NCI-H1105 treated with DMSO at 0.1 percent for 48 hours (cell line): ENCODE measurements around the gene KMT2C.
A peak's percentile ranks its signal among the peaks of the same experiment; 100 is the strongest.
"Not testable (repeated sequence)": the region's sequence is repeated elsewhere in the genome, so short reads cannot be mapped to it uniquely, and the experiment has no call there.

Experiments used
- DNase-seq: peaks from one replicate; lab custom pipeline; 2025; lab: John Stamatoyannopoulos, UW

The KMT2C gene

DNA sequence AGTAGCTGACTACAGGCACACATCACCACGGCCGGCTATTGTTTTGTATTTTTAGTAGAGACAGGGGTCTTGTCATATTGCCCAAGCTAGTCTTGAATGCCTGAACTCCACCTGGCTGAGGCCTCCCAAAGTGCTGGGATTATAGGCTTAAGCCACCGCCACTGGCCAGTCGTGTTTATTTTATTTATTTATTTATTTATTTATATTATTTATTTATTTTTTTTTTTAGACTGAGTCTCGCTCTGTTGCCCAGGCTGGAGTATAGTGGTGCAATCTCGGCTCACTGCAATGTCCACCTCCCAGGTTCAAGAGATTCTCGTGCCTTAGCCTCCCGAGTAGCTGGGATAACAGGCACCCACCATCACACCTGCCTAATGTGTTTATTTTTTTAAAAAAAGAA, 6.0 kb upstream of the KMT2C start:
- not testable (repeated sequence) for DNase-seq

DNA sequence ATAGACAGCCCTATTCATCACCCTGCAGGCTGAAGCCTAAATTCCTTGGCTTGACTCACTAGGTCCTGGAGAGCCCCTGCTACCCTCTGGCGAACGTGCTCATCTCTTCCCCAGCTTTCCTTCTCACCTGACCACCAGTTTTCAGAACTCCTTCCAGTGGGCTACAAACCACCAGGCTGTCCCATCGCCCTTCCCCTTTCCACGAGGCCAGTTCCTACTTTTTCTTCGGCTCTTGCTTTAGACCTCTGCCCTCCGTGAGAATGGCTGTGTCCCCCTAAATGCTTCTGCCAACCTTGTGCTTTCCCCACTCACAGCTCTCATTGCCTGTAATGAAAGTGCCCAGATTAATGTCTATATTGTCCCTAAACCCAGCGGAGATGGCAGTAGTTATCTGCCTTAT, 5.4 kb upstream of the KMT2C start:
- DNase-seq, result not testable (repeated sequence)

DNA sequence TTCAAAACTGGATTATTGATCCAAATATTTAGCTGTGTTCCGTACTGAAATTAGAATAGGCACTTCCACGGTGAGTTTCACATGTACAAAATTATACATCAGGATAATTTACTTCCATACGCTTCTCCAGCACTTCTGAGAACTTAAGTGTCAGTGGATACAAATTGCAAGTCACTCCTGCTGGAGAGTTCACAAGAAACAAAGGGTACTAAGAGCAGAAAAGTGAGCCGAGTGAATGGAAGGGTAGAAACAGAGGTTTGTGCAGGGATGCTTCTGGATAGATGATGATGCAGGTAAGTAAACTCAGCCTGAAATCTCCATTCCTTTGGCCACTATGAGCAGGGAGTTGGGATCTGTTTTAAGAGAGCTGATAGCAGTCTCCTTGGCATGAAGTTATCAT, 2.2 kb upstream of the KMT2C start:
- not testable (repeated sequence) for DNase-seq

DNA sequence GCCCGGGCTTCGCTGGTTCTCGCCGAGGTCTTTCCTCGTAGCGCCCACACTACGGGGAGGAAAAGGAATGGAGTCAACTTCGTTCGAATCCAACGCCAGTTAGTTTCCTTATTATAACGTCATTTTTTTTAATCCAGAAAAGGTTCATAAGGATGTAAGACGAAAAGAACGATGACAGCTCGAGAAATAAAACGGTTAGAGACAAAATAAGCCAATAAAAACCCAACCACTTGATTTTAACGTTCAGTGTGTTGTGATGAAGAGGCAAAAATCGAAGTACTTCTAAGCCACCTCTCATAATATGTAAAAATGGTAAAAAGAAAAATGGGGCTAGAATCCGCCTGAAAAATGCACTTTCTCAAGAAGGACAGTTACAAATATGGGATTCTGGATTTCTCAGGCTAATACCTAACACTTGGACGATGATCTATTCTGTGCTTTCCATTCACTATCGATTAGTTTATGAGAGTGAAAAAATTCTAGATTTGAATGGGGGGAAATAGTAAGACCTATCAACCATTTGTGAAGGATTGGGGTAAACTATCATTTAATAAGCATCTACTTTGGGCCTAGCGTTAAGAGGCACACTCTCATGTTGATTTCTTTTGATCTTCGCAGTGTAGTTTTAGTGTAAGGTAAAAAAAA, 1.2 kb upstream of the KMT2C start:
- not testable (repeated sequence) for DNase-seq

DNA sequence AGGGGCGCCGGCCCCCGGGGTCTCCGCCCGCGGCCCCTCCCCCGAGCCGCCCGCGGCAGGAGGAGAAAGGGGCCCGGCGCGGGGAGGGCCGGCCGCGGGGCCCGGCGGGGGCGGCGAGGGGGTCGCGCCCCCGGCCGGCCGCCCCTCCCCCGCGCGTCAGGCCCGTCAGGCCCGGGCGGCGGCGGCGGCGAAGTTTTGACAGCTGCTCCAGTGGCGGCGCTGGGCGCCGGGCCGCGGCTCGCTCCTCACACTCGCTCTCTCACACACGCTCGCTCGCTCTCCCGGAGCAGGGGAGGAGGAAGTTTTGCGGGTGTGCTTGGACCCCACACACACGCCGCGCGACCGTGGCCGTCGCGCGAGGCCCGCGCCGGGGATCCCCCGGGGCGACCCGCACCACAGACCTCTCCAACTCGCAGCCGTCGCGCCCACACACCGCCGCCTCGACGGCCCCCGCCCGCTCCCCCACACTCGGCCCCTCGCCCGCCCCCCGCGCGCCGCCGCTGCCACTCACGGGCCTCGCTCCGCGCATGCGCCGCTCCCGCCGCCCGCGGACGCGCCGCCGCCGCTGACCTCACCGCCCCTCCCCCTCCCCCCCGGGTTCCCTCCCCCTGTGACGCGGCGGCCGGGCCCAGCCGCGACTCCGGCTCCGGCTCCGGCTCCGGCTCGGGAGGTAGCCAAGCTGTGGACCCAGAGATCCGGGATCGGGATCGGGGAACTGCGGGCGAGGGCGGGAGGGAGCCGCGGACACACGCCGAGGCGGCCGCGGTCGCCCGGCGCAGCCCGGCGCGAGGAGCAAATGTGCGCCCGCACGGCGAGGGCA, 518 bp upstream of the KMT2C start:
- peak; percentile 82 for DNase-seq

DNA sequence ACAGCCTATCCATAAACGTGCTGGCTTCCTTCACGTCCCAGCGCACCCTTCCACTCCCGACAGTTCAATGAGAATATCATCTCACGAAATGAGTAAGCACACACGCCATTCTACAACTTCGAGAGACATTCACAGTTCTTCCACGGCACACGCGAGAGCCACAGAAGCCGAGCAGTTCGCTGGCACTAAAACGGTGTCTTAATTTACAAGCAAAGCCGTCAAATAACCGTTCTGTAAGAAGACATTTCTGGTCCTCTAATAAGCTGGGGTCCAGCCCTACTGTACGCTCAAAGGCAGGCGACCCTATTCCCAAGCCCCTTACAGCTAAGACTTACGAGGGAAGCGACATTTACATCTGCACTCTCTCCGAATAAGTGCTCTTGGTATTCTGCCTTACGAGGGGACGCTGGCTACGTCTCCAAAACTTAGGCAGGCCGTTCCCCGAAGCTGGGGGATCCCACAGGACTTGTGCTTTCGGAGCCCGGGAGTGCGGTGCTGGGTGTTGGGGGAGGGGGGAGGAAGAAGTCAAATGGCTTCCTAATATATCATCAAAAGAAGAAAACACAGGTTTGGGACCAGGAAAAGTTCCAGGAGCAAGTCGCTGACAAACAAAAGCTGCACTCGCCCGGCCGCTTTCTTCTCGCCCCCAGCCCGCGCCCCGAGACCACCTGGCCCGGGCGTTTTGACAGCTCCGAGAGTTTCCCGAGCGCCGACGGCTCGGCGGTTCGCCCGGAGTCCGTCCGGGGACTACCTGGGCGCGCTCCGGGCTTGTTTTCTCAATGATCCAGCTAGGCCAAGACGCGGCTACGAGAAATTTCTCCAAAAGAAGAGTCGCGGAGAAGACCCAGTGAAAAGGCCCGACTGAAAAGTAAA, 1.1 kb downstream of the KMT2C start:
- DNase-seq, result not testable (repeated sequence)

DNA sequence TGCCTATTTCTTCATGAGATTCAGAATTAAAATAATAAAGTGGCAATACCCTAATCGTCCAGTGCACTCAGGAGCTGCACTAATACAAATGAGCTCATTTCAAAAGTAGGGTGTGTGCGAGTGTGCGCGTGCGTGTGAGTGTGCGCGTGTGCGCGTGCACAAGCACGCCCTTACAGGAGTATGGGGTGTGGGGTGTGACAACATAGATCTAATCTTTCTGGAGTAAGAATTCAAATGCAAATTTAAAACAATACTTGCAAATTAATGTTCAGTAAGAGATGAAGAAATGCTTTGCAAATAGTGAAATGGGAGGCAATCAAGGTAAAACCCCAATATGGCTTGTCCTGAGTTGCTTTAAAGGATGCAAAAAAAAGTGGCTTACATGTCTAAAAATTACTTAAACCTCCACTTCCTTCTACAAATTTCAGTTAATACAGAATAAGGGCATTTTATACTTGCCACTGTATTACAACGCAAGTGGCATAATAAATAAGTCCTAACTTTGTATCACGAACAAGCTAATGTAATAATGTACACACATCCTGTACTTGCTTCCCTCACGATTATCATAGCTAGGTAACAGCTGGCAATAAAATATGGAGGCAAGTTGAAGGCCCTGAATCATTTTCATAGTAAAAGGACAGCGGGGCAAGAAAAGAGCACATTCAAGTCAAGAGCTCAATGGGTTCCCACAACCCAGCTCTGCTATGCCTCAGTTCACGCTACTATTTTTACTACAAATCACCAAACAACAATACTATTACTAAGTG, 1.9 kb downstream of the KMT2C start:
- not testable (repeated sequence) for DNase-seq

DNA sequence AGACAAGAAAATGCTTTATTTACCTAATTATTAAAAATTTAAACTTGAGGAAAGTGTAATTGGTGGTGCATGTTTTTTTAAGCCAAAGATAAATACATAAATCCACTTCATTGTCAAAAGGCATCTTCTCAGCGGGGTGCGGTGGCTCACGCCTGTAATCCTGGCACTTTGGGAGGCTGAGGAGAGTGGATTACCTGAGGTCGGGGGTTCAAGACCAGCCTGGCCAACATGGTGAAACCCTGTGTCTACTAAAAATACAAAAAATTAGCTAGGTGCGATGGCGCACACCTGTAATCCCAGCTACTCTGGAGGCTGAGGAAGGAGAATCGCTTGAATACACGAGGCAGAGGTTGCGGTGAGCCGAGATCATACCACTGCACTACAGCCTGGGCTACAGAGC, 3.1 kb downstream of the KMT2C start:
- DNase-seq, result not testable (repeated sequence)

DNA sequence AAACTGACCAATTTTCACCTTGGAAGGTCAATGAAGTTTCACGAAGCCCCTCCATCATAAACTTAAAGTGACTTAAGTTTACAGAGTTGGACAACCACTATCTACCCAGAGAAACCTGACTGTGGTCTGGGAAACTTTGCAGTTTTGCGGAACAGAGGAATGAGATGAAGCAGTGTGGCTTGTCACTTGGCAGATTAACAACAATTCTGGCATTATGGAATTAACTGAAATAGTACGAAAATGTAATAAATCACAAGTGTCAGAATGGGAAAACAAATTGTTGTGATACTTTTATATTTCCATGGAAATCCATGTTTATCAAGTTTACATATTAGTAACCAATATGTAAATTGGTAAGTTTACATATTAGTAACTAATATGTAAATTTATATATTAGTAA, 4.9 kb downstream of the KMT2C start:
- no peak for DNase-seq

DNA sequence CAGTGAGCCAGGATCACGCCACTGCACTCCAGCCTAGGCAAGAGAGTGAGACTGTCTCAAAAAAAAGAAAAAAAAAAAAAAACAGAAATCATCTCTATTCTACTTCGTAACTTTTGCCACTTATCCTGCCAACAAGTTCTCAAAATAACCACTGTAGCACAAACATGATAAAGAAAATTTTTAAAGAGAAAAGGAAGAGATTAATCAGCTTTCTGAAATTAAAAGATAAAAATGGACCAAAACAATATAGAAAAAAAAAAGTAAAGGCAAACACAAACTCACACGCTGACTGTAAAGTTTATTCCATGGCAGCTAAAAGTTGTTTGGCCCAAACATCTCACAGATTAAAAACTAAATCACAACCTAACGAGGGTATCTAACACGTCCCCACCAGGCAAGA, 5.7 kb downstream of the KMT2C start:
- not testable (repeated sequence) for DNase-seq

DNA sequence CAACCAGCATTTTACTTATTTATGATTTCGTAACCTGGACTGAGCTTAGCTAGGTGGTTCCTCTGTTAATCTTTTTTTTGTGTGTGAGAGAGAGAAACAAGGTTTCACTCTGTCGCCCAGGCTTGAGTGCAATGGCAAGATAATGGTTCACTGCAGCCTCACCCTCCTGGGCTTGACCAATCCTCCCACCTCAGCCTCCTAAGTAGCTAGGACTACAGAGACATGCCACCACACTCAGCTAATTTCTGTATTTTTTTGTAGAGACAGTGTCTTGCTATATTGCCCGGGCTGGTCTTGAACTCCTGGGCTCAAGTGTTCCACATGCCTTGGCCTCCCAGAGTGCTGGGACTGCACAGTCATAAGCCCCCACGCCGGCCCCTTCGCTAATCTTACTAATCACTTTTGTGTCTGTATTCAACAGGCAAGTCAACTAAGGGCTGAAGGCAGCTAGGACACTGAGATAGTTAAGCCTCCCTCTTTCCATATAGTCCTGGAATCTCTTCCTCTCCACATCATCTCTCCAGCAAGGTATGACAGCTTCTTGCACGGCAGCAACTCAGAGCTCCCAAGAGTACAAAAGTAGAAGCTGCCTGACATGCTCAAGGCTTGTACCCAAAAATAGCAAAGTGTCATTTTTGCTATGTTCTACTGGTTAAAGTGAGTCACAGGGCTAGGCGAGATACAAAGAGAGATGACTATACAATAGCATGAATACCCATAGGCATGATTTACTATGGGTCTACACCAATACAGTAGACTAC, 11.3 kb downstream of the KMT2C start:
- DNase-seq, result no peak

DNA sequence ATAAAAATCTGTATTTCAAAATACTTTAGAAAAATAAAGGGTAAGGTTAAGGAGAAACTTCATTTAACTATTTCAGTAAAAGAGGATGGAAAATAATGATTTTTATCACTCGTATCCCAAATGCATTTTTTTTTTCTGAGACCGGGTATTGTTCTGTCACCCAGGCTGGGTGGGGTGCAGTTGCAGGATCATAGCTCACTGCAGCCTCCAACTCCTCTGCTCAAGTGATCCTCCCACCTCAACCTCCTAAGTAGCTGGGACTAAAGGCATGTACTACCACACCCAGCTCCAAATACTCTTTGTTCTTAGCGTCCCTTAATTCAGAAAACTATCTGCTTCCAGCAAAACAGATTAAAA, 11.8 kb downstream of the KMT2C start:
- DNase-seq, result no peak

DNA sequence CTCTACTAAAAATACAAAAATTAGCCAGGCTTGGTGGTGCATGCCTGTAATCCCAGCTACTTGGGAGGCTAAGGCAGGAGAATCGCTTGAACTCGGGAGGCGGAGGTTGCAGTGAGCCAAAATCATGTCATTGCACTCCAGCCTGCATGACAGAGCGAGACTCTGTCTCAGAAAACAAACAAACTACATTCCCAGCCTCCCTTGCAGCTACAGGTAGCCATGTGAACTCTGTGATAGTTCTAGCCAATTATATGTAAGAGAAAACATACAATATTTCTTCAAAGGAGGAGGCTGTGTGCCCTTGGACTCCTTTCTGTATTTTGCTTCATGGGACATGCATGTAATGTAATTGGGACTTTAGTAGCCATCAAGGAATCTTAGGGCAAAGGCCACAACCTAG, 12.6 kb downstream of the KMT2C start:
- DNase-seq, result not testable (repeated sequence)

DNA sequence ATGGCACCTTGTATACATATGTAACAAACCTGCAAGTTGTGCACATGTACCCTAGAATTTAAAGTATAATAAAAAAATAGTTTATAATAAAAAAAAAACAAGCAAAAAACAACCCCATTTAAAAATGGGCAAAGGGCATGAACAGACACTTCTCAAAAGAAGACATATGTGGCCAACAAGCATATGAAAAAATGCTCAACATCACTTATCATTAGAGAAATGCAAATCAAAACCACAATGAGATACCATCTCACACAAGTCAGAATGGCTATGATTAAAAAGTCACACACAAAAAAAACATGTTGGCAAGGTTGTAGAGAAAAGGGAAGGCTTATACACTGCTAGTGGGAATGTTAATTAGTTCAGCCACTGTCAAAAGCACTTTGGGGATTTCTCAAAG, 14.9 kb downstream of the KMT2C start:
- DNase-seq, result not testable (repeated sequence)

DNA sequence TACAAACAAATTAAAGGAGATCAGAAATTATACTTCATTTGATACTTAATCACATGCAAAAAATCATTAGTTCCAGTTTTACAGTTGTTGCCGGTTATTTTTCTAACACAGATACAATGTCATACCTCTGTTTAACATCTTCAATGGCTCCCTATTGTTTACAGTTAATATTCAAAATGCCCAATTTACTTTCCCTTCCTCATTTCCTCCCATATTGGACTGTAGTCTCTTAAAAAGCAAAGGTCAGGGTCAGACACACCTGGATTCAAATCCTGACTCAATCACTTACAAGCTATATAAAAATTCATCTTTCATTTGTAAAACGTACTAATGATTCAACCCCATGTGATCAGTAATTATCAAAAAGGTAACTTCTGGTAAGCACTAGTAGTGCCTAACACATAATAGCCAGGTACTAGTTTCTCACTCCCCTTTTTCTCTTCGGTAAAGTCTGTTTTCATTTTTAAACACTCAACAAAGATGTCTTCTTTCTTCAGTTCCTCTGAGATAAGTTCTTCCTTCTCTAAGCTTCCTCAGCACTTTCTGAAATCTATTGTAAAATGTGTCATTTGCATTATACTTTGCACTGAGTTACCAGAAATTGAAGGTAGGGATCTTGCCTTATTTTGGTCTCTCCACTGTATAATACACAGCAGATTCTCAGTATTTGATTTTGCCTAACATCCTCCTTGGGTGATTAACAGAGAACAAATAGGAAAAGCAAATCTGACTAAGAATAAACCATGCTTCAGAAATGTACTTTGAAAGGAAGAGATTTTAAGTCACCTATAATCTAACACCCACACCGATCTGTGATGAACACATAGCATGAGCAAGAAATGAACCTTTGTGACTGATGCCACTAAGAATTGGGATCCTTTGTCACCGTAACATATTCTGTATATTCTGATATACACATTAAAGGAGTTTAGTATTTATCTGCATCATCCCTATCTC, 16.1 kb downstream of the KMT2C start:
- no peak for DNase-seq

DNA sequence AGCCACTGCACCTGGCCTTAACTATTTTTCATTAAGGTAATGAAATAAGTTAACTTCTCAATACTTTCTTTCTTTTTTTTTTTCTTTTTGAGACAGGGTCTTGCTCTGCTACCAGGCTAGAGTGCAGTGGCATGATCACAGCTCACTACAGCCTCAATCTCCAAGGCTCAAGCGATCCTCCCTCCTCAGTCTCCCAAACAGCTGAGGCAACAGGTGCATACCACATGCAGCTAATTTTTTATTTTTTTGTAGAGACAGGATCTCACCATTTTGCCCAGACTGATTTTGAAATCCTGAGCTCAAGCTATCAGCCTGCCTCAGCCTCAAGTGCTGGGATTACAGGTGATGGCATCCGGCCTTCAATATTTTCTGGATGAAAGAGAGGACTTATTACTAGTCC, 21.0 kb downstream of the KMT2C start:
- no peak for DNase-seq

DNA sequence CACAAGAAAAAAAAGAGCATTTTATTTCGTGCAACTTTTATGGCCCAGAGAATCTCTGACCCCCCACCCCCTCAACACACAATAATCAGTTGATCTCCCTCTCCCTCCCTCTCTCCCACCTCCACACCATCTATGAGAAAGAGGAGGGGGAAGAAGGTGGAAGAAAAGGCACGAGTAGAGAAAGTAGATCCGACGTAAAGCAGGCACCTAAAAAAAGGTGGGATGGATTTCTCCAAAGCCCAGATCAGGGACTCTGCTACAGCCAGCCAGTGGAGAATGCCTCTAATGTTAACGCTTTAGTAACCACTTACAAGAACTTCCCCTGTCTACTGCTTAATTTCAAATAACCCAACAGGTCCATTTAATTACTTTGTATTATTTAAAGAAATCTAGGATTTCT, 24.4 kb downstream of the KMT2C start:
- DNase-seq, result no peak

DNA sequence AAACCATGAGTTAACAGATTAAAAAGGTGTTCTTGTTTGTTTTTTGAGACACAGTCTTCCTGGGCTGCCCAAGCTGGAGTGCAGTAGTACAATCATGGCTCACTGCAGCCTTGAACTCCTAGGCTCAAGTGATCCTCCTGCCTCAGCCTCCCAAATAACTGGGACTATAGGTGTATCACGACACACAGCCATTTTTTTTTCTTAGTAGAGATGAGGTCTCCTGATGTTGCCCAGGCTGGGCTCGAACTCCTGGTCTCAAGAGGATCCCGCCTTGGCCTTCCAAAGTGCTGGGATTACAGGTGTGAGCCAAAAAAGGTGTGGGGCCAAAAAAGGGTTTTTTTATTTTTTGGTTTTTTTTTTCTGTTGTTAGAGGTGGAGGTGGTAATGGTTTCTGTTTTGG, 29.3 kb downstream of the KMT2C start:
- no peak for DNase-seq

DNA sequence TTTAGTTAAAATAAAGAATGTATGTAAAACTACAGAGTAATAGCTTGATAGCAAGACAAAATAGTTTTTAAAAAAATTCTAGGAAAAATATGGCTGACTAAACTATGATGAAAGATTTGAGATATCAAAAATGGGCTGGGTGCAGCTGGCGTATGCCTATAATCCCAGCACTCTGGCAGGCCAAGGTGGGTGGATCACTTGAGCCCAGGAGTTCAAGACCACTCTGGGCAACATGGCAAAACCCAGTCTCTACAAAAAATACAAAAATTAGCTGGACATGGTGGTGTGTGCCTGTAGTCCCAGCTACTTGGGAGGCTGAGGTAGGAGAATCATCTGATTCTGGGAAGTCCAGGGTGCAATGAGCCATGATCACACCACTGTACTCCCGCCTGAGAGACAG, 29.8 kb downstream of the KMT2C start:
- DNase-seq, result not testable (repeated sequence)

DNA sequence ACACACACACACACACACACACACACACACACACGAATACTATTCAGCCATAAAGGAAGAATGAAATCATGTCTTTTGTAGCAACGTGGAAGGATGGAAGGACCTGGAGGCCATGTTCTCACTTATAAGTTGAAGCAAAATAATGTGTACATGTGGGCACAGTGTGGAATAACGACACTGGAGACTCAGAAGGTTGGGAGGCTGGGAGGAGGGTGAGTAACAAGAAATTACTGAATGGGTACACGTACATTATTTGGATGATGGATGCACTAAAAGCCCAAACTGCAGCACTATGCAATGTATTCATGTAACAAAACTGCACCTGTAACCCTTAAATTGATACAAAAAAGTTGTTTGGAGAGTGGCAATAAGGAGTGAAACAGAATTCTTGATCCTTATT, 32.1 kb downstream of the KMT2C start:
- no peak for DNase-seq
